GM04503 (cell line): ENCODE results near the gene DCC.

ENCODE experiments used
- DNase-seq: peaks from one replicate; pipeline ENCODE4 v3.0.0-alpha.2; 2012; ENCODE audit warnings: low read depth

Gene DCC

DNA sequence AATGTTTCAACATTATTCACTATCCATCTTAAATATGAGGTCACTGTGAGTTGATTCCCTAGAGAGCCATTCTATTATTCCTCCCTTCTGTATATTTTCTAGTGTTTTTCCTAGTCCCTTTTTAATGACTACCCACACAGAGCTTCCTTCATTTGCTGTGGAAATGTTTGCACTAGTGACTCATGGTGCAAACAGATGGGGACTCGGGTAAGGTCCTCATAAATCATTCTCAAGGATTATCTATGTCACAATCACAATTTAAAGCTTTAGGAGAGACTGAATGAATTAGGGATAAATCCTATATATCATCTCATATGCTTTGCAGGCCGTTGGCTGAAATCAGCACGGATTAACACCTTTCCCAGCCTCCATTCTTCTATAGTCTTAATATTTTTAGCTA is 159.6 kb downstream of the DCC start:
- DNase-seq = no peak

DNA sequence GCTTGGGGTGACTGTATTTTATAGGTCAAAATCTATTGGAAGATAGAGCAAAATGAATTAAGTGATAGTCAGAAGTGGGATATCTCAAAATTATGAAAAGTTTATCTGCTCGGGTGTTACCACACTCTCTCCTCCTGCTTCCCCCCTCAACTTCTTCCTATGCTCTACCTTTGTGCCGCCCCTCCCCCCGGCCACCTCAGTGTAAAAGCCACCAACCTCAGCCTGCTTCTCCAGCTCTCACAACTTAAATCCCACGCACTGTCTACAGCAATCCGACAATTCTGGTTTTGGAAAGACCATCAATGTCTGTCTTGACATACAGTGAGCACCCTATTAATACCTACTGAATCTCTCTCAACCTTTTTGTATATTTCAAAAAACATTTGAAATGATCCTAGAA is 164.6 kb downstream of the DCC start:
- DNase-seq = no peak

DNA sequence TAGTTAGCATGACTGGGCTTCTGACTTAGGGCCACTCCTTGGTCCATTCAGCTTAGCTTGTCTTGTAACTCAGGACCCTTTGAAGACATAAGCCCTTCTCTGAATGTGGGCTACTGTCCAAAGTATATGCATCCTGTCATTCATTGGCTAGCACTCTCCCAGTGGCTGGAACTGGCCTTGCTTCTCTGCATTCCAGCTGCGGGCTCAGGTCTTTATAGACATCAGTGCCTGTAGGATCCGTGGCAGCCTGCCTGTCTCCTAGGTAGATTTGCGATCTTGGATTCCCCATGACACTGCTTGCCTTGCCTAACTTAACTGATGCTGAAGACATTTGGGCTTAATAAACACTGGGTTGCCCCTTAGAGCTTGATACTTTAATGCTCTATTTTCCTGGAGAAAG is 170.1 kb downstream of the DCC start:
- DNase-seq = no peak

DNA sequence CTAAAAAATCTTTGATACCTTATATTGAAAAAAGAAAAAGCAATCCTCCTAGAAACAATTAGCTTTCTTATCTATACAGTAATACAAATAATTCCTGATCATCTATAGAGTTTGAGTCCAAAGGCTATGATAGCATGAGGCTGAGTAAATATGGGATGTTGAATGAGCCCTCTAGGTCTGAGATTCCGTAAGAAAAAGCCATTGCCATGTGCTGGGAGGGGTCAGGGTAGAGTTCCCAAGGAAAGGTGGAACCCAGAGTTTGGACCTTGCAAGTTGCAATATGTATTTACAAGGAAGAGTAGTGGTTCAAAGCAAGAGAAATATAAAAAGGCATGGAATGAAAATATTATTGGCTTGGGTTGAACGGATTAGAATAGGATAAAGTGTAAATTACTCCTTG is 178.1 kb downstream of the DCC start:
- DNase-seq = no peak

DNA sequence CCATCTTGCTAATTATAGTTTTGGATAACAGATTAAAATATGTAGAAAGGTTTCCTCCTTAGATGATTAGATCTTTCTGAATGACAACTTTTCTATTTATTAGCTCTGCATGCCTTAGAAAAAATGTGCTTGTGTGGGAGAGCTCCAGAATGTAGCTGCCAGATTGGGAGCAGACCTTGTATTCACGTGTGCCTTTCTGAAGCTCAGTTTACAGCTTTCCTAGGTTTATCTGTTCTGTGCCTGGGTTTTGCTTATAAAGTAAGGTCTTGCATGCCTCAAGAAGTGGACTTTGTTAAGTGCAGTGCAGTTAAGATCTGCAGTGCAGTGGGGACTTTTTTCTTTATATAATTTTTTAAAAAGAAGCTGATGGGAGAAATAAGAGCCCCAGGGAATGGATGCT is 179.0 kb downstream of the DCC start:
- no peak for DNase-seq

DNA sequence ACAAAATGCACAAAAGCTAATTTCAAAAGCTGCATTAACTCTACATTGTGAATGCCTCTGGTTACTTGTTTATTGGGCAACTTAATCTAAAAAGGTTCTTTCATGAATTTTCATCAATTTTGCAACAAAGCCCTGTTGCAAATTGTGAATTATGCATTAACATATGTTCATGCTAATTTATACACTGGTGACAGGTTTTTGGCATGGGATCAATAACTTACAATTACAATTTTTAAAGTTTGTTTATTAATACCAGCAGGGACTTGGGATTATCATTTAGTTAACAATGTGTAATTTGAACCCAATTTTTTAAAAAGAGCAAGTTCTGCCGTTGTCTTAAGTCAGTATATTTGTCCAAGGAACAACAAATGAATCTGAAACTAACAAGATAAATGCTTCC is 183.6 kb downstream of the DCC start:
- no peak for DNase-seq

DNA sequence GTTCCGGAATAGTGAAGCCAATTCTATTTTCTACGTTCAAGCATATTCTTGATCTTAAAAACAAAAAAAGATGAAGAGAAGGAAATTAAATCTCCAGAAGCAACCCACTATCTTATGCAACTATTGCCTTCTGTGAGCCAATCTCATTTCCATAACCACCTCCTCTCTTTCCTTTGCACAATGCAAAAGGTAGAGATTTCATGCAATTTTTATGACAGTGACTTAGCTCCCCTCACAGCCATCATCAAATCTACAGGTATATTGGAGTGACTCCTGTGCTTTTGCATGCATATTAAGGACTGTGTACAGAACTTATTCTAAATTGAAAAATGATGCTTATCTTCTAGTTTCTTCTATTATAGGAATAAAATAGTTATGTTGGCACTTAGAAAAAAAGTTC is 191.8 kb downstream of the DCC start:
- no peak for DNase-seq

DNA sequence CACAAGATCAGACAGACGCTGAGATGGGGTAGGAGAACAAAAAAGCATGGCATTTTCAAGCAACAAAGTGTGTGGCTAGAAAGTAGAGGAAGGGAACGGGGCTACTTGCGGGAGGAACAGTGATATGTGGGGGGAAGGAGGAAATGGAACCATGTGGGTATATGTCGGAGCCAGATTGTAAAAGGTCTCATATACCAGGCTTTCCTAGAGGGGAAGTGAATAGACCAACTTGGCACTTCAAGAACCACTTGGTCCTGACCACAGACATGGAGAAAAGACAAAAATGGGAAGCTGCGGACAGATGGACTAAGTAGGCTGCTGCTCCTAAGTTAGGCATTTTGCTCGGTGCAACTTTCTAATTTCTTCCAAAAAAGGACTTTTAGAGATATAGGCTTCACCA is 196.0 kb downstream of the DCC start:
- no peak for DNase-seq

DNA sequence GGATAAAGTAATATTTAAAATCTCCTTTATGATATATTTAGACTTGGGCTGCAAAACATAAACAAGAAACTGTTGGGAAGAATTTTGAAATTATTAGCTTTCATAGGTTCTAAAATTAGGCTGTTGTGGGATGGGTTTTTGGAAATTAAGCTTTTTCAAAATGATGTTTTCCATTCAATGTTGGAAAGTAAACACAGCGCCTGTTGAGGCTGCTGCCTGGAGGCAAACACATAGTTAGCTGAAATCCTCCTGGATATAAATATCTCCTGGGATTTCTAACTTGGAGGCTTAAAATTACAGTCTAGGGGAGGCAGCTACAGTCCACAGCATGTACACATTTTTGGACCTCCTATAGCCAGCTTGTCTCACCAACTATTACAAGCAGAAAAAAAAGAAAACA is 197.3 kb downstream of the DCC start:
- no peak for DNase-seq

DNA sequence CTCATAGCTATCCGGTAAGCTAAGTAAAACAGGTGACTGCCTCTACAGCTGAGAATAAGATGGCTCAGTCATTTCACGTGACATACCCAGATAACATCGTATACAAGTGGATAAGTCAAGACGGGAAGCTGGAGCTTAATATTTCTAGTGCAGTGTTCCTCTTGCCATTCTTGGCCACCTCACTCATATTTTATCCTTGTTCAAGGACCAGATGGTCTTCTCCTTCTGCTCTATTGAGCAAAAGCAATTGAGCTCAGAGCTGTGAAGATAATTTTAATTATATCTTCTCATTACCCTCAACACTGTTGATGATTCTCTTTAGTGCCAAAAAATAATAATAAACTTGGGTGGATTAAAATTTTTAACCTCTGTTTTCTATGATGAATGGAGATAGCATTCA is 201.1 kb downstream of the DCC start:
- DNase-seq = no peak

DNA sequence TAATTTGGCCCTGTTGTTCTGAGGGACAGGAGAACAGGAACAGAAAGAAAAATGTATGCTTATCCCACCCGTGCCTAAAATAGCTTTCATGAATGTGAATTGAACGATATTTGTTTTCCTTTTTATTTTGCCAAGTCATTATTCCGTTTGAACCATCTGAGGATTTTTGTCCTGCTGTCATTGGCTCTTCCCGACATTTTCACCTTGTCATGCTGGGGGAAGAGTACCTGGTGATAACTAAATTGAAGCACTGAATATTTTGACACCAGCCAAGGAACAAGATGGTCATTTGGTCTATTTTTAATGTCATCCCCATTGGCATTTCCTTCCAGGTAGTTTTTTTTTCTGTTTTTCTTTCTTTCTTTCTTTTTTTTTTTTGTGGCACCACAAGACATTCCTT is 204.1 kb downstream of the DCC start:
- no peak for DNase-seq

DNA sequence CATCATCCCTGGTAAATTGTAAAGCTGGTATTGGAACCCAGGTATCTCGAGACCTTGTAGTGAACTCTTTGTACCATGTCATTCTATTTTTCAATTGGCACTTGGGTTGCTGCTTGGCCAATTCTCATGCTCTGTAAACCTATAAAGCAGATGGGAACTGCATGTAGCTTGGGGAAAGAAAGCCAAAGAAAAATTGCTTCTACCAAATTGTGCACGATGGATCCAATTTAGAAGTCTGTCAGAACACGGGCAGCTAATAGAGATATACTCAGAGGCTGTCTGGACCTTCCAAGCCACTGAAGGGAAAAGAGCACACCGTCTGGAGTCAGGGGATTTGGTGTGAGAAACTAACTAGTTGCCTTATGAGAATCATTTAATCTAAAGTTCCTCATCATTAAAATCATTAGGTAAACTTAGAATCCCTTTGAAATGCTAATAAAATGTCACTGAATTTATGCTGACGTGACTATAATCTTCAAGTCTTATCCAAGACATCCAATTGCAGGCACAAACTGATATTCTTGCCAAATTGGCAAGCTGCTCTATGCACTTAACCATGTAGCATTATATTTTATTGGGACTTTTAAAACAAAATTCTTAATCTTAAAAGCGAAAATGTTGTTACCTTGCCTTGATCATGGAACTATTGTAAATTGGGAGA is 206.8 kb downstream of the DCC start:
- DNase-seq = no peak

DNA sequence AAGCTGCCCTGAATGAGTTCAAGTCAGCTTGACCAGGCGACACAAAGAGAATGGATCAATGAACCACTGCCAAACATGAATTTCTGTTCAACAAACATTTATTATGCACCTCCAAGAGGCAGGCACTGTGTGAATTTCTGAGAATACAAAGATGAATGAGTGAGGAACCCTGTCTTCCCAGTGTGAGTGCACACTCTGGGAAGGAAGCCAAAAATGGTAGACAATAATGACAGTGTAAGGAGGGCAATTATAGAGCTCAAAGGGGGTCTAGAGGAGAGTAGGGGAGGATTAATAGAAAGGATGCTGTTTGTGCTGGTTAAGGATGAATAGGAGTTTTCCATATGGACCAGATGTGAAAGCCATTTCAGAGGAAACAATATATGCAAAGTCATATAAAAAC is 213.4 kb downstream of the DCC start:
- no peak for DNase-seq

DNA sequence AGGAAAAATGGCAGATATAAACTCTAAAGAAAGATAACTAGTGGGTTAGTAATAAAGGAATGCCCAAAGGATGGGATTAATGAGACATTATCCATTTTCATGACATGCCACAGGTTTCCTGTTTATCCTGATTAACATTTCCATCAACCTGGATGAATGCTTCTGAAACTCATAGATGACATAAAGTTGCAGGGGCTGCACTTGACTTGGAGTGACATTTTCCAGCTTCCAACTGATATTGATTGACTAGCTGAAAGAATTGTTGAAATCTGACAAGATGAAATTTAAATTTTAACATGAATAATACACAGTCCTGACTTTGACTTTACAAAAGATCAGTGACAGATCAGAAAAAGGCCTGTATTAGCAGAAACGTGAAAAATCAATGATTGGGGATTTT is 214.2 kb downstream of the DCC start:
- DNase-seq = no peak

DNA sequence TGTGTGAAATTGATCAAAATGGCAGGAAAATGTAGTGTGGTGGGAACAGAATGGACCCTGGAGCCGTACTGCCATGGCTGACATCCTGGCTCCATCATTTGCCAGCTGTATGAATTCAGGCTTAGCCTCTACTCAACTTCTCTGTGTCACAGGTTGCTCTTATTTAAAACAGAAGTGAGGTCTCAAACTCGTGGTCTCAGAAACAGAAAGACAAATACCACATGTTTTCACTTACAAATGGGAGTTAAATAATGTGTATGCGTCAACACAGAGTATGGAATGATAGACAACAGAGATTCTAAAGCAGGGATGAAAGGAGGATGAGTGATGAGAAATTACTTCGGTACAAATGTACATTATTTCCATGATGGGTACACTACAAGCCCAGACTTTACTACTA is 227.4 kb downstream of the DCC start:
- no peak for DNase-seq

DNA sequence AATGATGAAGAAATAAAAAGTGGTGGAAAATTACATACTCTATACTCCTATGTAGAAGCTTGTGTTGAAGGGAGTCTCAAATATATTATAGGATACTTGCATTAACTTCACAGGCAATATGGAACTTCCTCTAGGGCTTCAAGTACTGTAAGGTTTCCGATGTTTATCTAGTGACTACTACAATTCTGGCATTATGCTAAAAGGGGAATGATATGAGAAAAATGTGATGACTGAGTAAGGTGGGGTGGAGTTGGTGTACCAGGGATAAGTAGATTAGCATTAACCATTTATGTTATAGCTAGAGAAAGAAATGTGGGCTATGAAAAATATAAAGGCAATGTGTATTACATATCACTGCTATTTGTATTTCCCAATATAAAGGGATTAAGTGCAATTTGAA is 229.5 kb downstream of the DCC start:
- DNase-seq = no peak

DNA sequence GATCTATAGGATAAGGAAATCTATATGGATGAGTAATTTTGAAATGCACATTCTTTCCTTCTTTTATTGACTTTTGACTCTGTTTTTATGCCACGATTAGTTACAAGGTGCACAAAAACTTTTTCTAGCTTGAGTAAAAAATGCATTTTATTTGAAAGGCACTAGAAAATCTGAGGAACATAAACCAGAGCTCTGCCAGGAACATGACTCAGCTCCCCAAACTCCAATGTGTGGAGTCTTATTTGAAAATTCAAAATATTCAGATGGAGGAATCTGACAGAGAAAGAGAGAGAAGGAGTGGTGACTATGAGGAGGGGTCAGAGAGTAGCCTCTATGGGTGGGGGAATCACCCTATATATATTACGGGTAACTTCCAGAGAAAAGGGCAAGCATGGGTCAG is 231.0 kb downstream of the DCC start:
- no peak for DNase-seq

DNA sequence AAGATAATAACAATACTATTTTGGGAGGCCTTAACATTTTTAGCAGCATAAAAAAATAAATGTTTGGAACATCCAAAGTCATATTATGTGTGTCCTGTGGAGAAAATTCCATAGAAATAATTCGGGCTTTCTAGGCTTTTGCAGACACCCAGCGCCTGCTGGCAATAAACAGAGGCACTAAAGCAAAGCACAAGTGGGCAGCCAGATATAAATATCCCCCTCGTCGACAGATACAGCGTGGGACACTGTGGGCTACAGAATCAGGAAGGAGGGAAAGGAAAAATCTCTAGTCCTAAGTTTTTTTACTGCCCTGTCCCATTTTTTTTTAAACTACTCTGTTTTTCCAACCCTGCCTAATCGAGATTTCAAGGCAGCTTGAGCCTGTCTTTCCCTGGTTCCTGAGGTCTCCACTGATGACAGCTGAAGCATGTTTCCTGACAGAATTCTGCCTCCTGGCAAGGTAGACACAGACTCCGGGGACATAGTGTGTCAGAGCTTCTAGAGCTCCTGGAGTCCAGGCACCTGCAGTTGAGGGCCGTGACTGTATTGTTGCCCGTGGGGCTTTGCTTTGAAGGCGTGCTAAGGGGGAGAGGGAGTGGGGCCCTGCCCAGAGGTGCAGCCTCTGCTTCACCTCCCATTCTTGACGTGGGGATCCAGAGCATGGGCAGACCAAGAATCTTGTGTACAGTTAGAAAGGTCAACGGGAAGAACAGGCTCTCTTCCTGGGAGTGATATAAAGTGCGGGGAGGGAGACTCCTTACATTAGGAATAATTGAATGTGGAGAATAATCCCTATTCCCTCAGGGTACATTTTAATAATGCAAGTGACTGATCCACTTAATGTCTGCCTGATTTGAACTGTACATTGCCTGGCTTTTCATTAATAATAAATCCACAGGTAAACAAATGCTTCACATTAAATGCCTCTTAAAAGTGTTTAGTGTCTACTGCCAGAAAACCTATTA is 232.3 kb downstream of the DCC start:
- DNase-seq = no peak

DNA sequence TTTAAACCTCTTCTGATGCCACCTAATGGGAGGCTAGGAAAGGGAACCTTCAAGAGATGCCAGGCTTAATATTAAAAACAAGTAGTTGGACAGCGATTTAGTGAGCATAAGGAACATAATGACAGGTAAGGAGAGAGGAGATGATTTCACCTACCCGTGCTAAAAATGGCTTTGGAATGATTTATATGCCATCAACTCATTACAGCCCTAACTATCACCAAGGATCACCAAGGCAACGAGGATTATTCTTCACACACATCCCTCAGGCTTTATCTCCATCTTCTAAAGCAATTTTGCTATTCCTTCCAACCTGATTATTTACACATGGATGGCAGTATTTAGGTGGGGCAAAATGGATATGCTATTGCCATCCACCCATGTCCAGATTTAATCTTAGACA is 237.8 kb downstream of the DCC start:
- no peak for DNase-seq

DNA sequence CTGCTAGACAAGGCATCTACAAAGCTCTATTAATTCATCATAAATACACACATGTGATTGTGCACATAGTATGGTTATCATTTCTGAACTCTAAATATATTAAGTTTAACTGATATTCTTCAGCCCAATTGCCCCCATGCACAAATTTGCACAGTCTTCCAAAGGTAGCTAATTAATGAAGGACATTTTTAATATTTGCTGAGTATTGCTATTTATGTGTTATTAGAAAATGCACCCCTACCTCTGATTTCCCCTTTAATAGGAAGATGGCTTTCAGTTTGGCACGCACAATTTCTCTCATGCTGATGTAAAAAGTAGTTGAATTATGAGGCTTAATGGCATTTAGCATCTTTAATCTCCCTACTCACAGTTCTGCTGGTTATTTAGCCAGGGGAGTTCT is 242.1 kb downstream of the DCC start:
- DNase-seq = no peak

DNA sequence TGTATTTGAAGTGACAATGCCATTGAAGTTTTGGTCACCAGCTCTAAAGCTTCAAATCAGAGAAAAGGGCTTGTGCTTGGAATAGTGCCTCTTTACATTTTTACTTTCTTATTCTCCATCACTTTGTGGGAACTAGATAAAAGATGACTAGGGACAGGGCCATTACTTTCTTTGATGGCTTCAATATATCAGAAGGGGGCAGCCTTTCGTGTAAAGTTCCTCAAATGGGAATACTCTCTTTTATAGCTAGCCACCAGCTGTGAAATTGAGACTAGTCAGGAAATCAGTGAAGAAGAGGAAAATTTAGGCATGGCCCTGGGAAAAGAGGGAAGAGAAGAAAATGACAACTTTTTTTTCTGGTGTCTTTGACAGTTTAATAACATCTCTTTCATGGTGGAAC is 242.5 kb downstream of the DCC start:
- DNase-seq = no peak

DNA sequence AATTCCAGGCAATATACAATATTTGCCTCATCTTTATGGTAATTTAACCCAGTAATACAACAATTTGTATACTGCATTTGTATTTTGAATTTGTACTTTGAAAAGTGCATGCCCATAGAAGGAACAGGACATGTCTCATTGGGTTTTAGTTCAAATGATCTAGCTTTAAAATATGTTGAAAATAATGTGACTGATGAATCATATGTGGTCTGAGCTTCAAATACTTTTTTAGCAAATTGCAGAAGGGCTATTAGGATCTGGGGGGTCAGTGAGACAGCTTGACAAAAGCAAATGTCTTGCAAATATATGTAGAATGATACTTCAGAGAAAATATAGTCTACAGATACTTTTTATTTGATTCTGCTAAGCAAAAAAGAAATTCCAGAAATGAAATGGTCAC is 248.9 kb downstream of the DCC start:
- DNase-seq = no peak

DNA sequence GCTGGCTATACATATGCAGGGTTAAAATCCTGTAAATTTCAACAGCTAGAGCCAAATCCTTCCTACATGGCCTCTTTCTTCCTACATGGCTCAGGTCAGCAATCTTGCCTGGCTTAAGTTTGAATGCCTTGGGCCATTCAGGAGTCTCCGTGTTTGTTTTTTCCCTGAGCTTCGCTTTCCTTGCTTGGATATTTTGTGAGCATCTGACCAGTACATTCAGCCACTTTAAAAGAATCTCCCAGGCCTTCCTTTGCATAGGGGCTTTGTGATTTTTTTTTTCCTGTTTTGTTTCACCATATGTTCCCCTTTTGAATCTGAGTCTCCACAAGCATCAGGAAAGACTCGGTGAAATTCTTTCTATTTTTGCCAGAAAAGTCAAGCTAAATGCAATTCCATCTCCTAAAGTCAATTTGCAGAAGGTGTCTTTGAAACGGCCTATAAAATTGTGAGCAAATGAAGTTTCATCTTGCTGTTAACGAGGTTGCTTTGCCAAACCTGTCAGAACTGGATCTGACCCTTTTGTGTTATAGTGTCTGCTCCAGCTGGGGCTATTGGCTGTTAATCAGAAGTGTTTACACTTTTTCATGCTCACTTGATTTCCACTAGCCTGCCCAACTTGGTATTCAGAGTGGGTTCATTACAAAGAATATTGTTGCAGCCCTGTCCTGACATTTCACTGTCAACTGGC is 256.9 kb downstream of the DCC start:
- no peak for DNase-seq
